HG03139 (cell line): ENCODE results near the gene ZFHX3.

Experiments
- ATAC-seq: cut with Tn5 transposase; IDR thresholded peaks from one replicate; pipeline ENCODE4 v1.9.1; 2021; ENCODE audit not compliant: unreplicated experiment

ZFHX3 gene

DNA sequence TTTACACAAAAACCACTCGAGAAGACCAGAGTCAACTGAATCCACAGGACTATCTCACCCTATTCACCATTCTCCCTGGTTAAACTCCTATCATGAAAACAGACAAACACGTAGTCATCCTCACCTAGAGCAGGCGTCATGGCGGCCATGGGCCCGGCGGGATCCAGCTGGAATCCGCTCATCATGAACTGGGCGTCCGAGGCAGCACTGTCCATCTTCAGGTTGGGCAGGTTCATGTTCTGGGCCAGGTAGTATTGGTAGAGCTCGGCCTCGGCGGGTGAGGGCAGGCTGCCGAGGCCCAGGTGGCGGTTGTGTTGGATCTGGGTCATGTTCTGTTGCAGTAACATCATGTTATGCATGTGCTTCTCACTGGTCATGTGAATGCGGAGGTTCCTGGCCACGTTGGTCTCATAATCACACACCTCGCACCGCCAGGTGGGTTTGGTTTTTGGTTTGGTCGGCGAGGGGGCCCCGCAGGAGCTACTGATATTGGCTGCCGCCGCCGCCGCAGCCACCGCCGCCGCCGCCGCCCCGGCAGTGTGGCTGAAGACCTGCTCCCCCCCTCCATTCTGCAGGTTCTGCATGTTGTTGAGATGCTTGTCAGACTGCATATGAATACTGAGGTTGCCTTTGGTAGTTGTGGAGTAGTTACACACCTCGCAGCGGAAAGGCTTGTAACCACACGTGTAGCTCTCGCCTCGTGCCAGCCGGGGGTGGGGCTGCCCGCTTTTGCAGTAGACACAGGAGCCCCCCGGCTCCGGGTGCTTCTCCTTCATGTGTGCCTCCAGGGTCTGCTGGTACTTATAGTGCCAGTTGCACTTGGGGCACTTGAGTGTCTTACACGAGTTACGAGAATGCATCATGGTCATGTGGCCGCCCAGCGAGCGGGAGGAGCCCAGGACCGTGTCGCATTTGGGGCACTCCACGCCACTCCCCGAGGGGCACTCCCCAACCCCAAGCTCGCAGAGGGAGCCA, 90.3 kb downstream of the ZFHX3 start:
- no peak for ATAC-seq

DNA sequence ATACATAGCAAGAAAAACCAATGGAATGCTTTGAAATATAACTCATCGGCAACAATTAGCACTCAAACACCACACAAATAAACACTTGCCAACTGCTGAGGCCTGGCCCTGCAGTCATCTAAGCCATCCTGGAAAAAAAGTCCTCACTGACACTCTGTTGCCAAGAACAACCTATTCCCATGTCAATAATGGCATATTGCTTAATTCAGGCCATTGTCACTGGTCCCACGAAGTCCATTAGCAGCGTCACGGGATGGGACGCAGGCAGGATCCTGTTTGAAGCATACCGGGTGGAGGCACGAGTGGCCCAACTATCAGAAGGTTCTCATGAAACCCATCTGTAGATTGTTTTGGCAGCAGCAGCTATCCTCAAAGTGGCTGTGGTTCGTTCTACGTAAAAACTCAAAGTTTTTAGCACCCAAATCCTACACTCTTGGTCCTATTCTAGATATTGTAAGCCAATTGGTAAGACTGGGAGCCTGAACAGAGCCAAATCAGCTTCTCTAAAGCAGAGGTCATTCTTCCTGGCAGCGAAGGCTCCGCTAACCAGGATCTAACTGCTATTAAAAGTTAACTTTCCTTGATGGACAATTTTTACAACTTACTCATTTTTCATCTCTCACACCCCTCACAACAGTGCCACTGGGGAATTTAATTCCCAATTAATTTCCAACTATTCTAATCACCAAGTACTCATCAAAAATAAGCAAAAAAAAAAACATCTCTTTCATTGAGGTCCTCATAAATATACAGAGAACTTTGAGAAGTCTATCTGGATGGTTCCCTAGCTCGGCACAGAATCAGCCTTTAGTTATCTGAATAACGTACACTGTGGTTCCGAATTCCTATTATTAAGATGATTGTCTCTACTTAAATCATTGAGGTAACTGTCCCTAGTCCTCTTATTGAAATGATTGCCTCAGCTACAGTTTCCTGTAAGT, 91.5 kb downstream of the ZFHX3 start:
- no peak for ATAC-seq

DNA sequence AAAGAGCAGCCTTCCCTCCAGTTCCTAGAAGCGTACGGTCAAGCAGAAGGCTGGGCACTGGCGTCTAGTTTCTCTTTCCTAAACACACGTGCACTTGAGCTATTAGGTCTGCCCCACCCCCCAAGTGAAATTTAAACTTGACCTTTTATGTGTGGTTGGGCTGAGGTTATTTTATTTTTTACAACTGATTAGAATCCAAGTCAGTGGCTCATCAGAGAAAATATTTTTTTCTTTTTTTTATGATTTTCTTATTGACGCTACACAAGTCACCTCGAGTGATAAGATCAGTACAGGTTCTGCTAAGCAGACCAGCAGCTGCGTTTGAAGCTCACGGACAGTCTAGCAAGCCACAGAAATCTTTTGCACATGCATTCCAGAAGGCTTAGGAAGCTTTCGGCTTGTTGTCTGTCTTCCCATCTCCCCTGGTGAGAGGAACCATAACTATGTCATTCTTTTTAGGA, 95.1 kb downstream of the ZFHX3 start:
- no peak for ATAC-seq

DNA sequence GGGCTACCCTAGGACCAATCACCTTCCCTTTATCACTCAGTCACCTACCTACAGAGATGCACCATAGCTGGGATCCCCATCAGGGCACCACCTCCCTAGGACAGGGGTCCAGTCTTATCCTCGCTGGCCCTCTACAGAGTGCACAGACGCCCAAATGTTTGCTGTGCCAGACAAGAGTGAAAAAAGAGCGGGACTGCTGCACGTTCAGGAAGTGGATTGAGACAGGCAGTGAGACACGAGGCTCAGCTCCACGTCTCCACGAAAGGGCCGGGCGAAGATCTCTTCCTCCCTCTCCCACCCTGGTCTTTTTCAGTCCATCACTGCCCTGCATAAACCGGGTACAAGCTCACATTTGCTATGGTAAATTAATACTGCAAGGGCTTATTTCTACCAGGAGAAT, 95.5 kb downstream of the ZFHX3 start:
- ATAC-seq, result no peak

DNA sequence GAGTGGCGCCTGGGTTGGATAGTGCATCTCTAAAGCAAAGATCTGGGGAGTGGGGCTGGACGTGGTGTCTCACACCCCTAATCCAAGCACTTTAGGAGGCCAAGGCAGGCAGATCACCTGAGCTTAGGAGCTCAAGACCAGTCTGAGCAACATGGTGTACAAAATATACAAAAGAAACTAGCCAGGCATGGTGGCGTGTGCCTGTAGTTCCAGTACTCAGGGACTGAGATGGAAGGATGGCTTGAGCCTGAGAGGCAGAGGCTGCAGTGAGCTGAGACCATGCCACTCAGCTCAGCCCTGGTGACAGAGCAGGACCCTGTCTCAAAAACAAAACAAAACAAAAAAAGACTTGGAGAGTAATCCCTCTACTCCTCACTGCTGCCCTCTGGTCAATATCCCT, 96.0 kb downstream of the ZFHX3 start:
- ATAC-seq, result no peak

DNA sequence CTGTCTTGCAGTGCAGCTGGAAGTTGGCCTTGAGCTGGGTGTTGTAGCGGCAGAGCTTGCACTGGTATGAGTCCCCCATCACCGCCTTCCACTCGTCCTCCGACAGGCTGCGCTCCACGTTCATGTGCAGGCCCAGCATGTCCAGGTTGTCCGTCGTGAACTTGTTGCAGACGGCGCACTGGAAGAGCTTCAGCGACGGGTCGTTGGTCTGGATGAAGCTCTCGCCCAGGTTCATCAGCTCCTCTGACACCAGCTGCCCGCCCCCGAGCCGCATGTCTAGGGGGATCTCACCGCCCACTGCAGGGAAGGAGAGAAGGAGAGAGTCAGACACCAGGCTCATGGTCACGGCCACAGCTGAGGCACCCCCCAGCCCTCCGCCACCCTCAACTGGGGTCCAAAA, 97.3 kb downstream of the ZFHX3 start:
- no peak for ATAC-seq

DNA sequence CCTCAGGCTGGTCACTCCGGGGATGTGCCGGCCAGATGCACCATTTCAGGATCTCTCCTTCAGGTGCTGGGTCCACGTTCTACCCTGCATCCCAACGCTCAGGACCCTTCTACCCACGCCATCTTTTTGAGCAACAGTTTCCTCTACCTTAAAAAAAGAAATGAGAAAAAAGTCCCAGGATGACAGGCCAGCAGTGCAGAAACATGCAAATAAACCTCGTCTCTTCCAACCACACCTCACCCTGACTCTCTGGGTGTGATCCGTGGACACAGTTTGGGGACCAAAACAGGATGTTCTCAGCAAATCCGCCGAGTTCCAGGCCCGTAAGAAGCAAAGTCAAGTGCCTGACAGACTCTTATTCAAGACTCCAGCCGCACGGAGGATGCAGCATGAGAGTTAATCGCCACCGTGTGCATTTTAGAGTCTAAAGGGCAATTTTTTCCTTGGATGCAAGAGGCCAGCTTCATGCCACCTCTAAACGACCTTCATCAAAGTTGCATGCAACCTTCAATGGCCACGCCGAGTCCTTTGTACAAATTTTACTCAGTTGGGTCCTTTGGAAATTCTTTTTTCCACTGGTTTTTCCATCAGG, 99.6 kb downstream of the ZFHX3 start:
- ATAC-seq, result no peak

DNA sequence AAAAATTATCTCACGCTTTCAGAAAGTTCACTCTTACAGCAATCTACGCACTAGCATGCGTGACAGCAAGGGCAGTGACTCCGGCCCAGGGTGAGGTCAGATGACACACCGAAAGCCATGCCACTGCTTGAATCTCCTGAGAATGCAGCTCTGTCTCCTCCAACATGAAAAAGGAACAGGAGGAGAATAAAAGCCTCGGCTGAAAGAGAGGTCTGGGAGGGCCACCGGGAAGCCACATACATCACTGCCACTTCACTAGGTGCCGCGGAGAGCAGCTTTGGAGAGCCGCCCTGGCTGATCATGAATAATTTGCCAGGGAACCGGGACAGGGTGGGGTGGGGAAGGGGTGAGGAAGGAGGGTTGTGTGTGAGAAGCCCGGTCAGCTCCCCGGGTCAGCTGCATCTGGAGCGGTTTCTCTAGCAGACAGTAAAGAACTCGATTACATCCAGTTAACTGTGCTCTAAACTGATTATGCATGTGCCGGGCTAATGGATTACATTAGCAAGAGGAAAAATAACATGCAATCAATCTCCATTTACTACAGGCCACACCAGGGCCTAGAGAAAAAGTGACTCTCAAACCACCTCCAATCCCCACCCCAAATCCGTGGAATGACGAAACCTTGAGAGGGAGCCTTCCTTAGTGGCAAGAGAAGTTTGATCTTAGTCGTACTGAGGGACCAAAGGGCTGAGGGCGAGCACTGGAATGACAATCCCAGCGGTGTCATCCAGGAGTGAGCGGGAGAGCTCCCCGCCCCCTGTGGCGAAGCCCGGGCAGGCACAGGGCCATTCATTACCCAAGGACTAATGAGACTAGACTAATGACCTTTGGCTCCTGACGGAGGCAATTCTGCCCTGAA, 100.3 kb downstream of the ZFHX3 start:
- no peak for ATAC-seq

DNA sequence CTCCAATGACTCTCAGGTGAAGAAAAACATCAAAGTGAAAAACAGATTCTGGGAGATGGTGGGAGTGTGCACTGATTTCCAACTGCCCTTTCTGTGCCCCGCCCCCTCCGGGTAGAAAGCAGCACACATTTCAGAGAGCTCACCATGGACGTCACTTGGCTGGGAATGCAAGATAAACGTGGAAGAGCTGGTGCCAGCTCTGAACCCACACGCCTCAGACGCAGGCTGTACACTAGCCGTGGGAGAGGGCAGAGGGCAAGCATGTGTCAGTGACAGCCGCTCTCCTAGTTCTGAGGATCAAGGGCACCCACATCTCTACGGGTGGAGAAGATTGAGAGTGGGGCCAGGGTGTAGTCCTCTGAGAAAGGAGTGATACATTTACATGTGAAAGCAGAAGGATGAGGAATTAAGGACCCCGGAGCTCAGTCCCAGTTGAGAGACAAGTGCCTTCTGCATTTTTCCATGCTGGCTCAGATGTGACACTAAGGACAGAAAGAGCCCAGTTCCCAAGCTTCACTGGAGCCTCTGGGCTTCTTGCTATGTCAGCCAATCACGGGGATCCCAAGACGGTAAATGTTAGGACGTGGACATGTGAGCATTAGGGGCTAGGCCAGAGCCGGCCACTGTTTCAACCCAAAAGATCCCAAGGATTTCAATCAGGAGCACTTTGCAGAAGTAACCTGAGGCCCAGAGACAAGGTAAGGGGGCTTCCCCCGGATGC, 101.3 kb downstream of the ZFHX3 start:
- ATAC-seq, result no peak

DNA sequence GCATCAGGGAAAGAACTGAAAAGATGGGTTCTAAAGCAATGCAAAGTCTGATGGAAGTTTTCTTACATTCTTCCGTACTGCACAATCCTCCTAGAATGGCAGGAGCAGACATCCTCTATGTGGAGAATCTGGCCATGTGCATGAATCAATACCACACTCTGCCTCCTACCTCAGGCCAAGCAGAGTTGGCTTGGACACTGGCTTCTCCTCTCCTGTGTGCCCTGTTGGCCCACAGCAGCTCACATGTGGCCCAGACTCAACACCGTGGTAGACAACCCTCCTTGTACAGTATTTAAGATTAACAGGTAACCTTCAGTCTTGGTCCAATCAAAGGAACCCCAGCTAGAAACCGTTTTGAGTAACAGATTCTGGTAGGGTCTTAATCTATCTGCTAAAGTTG, 101.9 kb downstream of the ZFHX3 start:
- ATAC-seq, result no peak

DNA sequence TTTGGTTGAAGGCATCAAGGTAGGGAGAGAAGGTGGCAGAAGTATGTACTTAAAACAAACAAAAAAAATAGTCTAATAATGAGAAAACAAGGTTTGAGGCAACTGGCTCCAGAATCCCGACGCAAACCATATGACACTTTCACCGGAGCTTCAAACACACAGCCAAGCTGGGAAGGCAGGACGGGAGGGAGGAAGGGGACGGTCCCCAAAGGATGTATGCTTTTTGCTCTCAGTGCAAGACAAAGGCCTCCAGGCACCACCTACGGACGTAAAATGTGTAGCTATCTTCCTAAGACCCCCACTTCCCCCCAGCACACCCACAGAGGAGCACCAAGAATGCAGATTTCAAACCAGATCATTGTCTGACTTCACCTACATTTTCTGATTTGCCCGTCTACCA, 102.3 kb downstream of the ZFHX3 start:
- ATAC-seq, result no peak

DNA sequence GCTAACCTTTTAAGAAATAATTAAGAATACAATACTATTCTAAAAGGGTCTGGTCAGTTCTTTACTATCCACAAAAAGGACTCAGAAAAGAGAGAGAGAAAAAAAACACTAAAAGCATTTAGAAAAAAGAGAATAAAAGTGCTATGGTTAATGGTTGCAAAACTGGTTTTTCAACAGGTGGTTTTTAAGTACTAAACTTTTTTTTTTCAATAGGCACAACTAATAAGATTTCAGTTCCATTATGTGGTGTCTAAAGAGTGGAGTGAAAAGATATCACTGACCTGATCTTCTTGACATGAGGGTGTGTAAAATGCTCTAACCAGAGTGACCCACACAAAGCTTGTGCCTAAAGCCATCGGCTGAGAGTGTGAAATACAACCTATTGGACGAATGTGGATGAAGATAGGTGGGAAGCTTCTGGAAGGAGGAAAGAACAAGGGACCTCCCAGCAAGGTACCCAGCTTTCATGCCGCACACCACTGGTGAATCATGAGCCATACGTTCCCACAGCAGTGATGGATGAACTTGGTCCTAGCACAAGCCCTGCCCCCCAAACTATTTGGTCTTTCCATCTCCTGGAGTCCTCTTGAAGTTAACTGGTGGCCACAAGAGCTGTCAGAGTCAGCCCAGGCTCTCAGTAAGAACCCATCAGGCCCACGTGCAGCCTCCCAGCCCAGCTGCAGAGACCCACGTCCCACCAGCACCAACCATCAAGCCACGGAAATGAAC, 103.0 kb downstream of the ZFHX3 start:
- no peak for ATAC-seq

DNA sequence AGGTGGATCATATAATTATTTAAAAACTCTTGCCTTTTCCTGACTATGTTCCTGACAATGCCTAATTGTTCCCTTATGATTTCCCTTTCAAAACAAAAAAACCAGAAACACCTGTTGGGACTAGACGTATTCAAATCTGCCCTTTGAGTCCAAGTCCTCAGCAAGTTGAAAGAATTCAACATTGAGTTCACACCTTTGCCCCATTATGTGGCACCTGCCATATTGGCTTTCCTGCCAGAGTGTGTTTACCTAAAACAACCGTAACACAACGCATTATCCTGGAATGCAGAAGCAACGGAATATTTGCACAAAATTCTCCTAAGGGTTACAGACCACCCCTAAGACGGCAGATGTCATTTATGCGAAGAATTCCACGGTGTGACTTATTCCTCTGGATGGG, 105.9 kb downstream of the ZFHX3 start:
- no peak for ATAC-seq

DNA sequence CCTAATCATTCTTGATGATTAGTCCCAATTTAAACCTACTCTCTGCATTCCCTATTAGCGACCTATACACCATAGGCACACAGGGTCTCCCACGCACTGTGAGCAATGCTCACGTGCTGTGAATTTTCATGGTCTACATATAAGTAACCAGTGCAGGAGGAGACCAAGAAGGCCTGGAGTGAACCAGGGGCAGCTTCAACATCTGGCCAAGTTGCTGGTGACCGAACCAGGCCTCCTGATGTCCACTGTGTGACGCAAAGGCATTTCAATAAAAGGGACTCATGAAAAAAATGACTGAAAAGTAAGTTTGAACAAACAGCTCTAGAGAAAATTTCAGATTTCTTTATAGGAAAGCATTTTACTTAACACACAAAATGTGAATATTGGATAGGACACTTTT, 107.0 kb downstream of the ZFHX3 start:
- ATAC-seq, result no peak

DNA sequence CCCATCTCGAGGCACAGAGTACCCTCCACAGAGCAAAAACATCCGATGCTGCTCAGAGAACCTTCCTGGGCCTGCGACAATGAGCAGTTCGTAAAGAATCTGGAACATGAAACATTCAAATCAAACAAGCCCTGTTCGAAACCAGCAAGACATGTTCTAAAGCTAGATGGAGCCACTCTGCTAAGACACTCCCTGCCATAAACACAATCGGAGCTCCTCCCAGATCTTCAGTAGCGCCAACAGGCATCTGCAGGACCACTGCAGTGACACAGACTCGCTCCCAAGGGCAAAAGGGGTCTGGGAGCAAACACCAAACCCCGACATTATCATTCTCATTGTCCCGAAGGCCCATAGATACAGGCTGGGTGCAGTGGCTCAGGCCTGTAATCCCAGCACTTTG, 108.7 kb downstream of the ZFHX3 start:
- no peak for ATAC-seq

DNA sequence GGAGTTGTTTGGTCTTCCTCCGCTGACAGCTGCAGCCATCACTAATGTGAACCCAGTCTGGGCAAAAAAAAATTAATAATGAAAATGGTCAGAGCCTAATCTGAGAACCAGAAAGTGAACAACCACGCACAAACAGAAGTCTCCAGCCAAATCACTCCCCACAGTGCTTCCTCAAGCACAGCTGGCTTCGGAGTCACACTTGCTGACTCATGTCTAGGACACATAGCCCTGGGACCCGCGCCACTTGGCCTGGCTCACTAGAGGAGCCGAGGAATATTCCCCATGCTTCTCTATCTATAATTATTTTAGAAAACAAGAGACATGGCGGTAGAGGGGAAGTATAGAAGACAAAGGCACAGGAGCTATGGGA, 109.1 kb downstream of the ZFHX3 start:
- no peak for ATAC-seq

DNA sequence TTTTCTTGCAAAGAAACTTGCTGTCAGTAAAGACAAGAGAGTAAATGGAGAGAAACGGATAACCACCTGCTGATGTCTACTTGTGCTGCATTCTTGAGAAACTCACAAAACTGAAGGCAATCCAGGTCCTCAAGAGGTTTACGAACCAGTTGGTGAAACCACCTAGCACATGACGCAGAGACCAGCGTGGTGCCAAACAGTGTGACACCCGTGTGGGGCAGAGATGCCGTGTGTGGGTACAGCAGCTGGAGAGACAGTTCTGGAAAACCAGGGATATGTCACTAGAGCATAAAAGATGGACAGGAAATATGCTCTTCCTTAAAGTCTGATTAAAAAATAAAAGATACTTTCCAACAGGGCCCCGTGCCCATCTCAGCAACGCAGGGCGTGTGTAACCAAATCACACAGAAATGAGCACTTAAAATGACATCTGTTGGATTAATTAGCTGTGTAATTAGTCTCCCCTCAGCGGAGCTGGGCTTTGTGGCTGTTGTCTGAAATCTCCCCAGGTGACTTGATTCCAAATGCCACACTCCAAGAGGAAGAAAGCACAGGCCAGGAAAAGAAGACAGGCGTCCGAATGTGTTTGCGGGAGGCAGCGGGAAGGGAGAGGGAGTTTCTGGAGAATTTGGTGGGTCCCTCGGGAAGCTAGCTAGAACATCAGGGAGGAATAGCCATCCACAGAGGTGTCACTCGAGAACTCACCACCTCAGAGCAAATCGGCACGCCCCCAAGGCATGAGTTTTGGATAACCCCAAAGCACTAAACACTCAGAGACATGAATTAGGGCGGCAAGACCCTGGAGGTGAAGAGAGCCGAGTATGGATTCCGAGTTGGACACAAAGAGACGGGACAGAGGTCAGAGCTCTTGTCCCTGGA, 109.8 kb downstream of the ZFHX3 start:
- ATAC-seq, result no peak

DNA sequence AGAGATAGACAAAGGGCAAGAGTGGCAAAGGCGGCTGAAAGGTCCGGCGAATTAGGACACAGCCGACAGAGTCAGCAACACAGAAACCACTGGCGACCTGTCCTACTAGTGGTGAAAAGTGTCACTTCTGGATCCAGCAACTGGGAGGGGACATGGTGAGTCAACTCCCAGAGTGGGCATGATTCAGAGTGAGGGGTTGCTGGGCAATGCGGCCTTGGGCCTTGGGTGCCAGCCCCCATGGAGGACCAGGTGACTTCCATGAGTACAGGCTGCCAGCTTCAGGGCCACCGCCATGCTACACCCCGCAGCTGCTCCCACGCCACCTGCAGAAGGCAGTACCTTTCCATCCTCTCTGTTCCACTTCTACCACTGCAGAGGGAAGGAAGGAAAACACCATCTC, 110.6 kb downstream of the ZFHX3 start:
- ATAC-seq, result no peak
